ENCODE data around the gene TRAF3.
"Not testable (repeated sequence)": the region's sequence is repeated elsewhere in the genome, so short reads cannot be mapped to it uniquely, and the experiment has no call there.

TRAF3 gene

DNA sequence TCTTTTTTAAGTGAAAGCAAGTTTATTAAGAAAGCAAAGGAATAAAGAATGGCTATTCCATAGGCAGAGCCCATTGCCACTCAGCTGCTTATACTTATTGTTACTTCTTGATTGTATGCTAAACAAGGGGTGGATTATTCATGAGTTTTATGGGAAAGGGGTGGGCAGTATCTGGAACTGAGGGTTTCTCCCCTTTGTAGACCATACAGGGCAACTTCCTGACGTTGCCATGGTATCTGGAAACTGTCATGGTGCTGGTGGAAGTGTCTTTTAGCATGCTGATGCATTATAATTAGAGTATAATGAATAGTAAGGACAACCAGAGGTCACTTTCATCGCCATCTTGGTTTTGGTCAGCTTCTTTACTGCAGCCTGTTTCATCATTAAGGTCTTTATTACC, 78.9 kb downstream of the TRAF3 start:
- no peak for DNase-seq (ENCODE audit: low read depth)
- no peak for TF ChIP-seq CTCF (conservative IDR thresholded peaks at IDR 0.05; ENCODE audit: low read depth, low read length)
- no peak overlapping the region for H3K4me3 ChIP-seq (ENCODE audit: low read length)

GRCh38 chr14:102857444-102857843, 80.2 kb downstream of the TRAF3 start:
- H3K4me3 ChIP-seq (ENCODE audit: low read length) = no peak overlapping the region
- DNase-seq (ENCODE audit: low read depth) = no peak
- TF ChIP-seq CTCF (conservative IDR thresholded peaks at IDR 0.05; ENCODE audit: low read depth, low read length) = no peak

DNA sequence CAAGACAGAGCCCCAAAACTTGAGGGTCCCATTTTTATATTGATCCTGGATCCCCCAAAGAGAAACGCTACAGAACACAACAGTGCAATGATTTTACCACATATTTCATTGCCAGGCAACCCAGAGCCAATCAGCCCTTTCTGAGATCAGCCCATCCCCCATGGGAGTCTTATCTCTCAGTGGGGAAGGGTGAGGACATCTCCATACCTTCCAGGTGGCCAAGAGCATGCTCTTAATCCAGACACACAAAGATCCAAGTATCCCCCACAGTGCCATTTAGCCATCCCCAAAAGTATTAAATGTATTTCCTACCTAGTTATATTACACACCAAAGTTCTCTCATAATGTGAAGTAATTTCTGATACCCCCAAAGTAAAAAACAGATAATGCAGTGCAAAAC, 82.7 kb downstream of the TRAF3 start:
- TF ChIP-seq CTCF (conservative IDR thresholded peaks at IDR 0.05; ENCODE audit: low read depth, low read length) = no peak
- DNase-seq (ENCODE audit: low read depth) = no peak
- H3K4me3 ChIP-seq (ENCODE audit: low read length) = no peak overlapping the region

DNA sequence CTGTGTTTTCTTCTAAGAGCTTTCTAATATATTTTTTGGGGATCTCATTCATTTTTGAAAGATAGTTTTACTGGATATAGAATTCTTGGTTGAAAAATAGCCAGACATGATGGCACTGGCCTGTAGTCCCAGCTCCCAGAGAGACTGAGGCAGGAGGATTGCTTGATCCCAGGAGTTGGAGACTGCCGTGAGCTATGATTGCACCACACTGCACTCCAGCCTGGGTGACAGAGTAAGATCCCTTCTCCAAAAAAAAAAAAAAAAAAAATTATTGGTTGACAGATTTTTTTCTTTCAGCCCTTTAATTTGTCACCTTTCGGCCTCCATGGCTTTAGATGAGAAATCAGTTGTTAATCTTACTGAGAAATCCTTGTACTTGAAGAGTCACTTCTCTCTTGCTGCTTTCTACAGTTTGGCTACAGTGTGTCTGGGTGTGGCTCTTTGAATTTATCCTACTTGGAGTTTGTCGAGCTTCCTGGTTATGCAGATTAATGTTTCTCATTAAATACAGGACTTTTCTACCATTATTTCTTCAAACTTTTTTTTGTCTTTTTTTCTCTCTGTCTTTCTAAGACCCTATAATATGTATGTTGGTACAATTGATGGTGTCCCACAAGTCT, 85.0 kb downstream of the TRAF3 start:
- DNase-seq (ENCODE audit: low read depth) = no peak
- no peak for TF ChIP-seq CTCF (conservative IDR thresholded peaks at IDR 0.05; ENCODE audit: low read depth, low read length)
- no peak overlapping the region for H3K4me3 ChIP-seq (ENCODE audit: low read length)

- DNase-seq (ENCODE audit: low read depth) = no peak
- H3K4me3 ChIP-seq (ENCODE audit: low read length) = no peak overlapping the region
- no peak for TF ChIP-seq CTCF (conservative IDR thresholded peaks at IDR 0.05; ENCODE audit: low read depth, low read length)
Measured at GRCh38 chr14:102863381-102863780, 86.1 kb downstream of the TRAF3 start.

GRCh38 chr14:102865916-102866315, 88.7 kb downstream of the TRAF3 start:
- H3K4me3 ChIP-seq (ENCODE audit: low read length); DNase-seq (ENCODE audit: low read depth): not testable (repeated sequence)

- no peak for DNase-seq (ENCODE audit: low read depth)
- no peak for TF ChIP-seq CTCF (conservative IDR thresholded peaks at IDR 0.05; ENCODE audit: low read depth, low read length)
- no peak overlapping the region for H3K4me3 ChIP-seq (ENCODE audit: low read length)
Measured at GRCh38 chr14:102866982-102867761, 89.9 kb downstream of the TRAF3 start.

Data from retinal pigment epithelial cell (primary cell).